Right lobe of liver (tissue), 4 donors: ENCODE results near the gene GNAT3.

Experiments used
- CTCF ChIP-seq, 4 donors: fragments of 200-600 bp in 3 of 4; fragments of 450-650 bp in 1 of 4; IDR thresholded peaks; one replicate each; pipeline versions ENCODE4 v1.5.1 to v1.8.0; 2016 to 2022; ENCODE audit warnings: antibody characterized with exemption in 4 of 4, mild to moderate bottlenecking in 2 of 4
- POLR2A ChIP-seq: fragments of 450-650 bp; IDR thresholded peaks from one replicate; pipeline ENCODE4 v1.6.1; 2017; ENCODE audit warnings: antibody characterized with exemption, mild to moderate bottlenecking
- donor health status: DM: no; HTN: no; CAD: no.
- donor health status: DM: no; HTN: no; CAD: no.
- donor health status: DM: no; HTN: yes; CAD: no.

DNA sequence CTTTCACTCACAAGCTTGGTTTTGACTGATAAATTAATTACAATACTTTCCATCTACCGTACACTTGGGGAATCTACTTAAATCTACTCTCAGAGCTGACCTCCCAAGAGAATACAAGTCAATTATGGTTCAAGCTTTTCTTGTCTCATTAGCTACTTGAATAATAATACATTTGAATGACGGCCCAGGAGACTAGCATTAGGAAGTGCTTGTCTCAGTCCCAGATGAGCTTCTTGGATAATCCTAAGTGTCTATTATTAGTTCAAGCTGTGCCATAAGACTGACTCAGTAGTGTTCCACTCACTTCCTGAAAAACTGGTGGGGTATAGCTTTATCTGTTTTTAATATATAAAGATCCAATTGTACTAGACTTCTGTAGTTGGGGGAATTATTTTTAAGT, 100.2 kb downstream of the GNAT3 start:
- TF ChIP-seq CTCF (IDR thresholded peaks at IDR 0.05) = no peak
- TF ChIP-seq POLR2A = no peak
